ENCODE measurements around the gene POLH.

The POLH gene

GRCh38 chr6:43604174-43604573 is 28.2 kb downstream of the POLH start:
- no peak overlapping the region for H3K4me3 ChIP-seq (ENCODE audit: low read depth, low read length)
- DNase-seq (ENCODE audit: low read depth): no peak
- TF ChIP-seq, protein P1, sequence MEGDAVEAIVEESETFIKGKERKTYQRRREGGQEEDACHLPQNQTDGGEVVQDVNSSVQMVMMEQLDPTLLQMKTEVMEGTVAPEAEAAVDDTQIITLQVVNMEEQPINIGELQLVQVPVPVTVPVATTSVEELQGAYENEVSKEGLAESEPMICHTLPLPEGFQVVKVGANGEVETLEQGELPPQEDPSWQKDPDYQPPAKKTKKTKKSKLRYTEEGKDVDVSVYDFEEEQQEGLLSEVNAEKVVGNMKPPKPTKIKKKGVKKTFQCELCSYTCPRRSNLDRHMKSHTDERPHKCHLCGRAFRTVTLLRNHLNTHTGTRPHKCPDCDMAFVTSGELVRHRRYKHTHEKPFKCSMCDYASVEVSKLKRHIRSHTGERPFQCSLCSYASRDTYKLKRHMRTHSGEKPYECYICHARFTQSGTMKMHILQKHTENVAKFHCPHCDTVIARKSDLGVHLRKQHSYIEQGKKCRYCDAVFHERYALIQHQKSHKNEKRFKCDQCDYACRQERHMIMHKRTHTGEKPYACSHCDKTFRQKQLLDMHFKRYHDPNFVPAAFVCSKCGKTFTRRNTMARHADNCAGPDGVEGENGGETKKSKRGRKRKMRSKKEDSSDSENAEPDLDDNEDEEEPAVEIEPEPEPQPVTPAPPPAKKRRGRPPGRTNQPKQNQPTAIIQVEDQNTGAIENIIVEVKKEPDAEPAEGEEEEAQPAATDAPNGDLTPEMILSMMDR (IDR thresholded peaks at IDR 0.05; ENCODE audit: insufficient read depth, low read depth, low read length, missing control alignments): no peak

DNA sequence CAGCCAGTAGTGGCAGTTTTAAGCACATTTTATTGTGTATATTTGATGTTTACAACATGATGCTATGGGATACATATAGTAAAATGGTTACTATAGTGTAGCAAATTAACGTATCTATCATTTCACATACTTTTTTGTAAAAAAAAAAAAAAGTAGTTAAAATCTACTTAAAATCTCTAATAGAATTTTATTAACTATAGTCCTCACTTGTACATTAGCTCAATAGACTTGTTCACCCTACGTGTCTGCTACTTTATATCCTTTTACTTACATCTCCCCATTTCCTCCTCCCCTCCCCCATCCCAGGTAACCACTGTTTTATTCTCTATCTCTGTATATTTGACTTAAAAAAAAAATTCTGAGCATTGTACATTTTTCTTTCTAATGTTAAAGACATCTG is 30.0 kb downstream of the POLH start:
- H3K4me3 ChIP-seq (ENCODE audit: low read depth, low read length): no peak overlapping the region
- no peak for DNase-seq (ENCODE audit: low read depth)
- TF ChIP-seq, protein P1 (IDR thresholded peaks at IDR 0.05; ENCODE audit: insufficient read depth, low read depth, low read length, missing control alignments): no peak

DNA sequence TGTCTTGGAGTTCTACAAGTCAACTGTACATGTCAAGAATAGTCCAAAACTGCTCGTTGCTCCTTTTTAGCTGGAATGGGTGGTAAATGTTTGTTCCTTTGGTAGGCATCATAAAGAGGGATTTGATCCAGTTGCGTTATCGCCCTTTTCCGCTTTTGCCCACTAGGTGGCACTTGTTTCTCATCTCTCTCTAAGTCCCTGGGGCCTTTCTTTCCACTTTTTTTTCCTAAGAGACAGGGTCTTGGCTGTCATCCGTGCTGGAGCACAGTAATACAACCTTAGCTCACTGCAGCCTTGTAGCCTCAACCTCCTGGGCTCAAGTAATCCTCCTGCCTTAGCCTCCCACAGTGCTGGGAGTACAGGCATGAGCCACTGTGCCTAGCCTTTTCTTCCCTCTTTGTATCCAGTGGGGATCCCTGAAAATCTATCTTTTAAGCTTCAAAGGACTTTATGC is 32.4 kb downstream of the POLH start:
- DNase-seq (ENCODE audit: low read depth): peak; percentile 71
- no peak overlapping the region for H3K4me3 ChIP-seq (ENCODE audit: low read depth, low read length)
- TF ChIP-seq, protein P1 (IDR thresholded peaks at IDR 0.05; ENCODE audit: insufficient read depth, low read depth, low read length, missing control alignments): peak; percentile 74

GRCh38 chr6:43608807-43609206 is 32.8 kb downstream of the POLH start:
- no peak overlapping the region for H3K4me3 ChIP-seq (ENCODE audit: low read depth, low read length)
- TF ChIP-seq, protein P1 (IDR thresholded peaks at IDR 0.05; ENCODE audit: insufficient read depth, low read depth, low read length, missing control alignments): no peak
- DNase-seq (ENCODE audit: low read depth): no peak

- DNase-seq (ENCODE audit: low read depth): no peak
- H3K4me3 ChIP-seq (ENCODE audit: low read depth, low read length): no peak overlapping the region
- TF ChIP-seq, protein P1 (IDR thresholded peaks at IDR 0.05; ENCODE audit: insufficient read depth, low read depth, low read length, missing control alignments): no peak
Measured at GRCh38 chr6:43609402-43609801, 33.4 kb downstream of the POLH start.

- TF ChIP-seq, protein P1 (IDR thresholded peaks at IDR 0.05; ENCODE audit: insufficient read depth, low read depth, low read length, missing control alignments): no peak
- no peak for DNase-seq (ENCODE audit: low read depth)
- H3K4me3 ChIP-seq (ENCODE audit: low read depth, low read length): no peak overlapping the region
Measured at GRCh38 chr6:43610431-43610830, 34.4 kb downstream of the POLH start.

DNA sequence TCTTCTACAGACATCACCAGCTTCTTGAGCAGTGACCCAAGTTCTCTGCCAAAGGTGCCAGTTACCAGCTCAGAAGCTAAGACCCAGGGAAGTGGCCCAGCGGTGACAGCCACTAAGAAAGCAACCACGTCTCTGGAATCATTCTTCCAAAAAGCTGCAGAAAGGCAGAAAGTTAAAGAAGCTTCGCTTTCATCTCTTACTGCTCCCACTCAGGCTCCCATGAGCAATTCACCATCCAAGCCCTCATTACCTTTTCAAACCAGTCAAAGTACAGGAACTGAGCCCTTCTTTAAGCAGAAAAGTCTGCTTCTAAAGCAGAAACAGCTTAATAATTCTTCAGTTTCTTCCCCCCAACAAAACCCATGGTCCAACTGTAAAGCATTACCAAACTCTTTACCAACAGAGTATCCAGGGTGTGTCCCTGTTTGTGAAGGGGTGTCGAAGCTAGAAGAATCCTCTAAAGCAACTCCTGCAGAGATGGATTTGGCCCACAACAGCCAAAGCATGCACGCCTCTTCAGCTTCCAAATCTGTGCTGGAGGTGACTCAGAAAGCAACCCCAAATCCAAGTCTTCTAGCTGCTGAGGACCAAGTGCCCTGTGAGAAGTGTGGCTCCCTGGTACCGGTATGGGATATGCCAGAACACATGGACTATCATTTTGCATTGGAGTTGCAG is 37.9 kb downstream of the POLH start:
- H3K4me3 ChIP-seq (ENCODE audit: low read depth, low read length): no peak overlapping the region
- TF ChIP-seq, protein P1 (IDR thresholded peaks at IDR 0.05; ENCODE audit: insufficient read depth, low read depth, low read length, missing control alignments): no peak
- no peak for DNase-seq (ENCODE audit: low read depth)

All from GM12865 (cell line).